HG02763 (cell line): ENCODE measurements around the gene ANKLE2.
"Not testable (repeated sequence)": the region's sequence is repeated elsewhere in the genome, so short reads cannot be mapped to it uniquely, and the experiment has no call there.

Experiments used
- ATAC-seq: cut with Tn5 transposase; IDR thresholded peaks from one replicate; pipeline ENCODE4 v1.9.1; 2021; ENCODE audit warnings: mild to moderate bottlenecking, moderate library complexity; ENCODE audit not compliant: unreplicated experiment

ANKLE2 gene

GRCh38 chr12:132695431-132695830 lies 66.2 kb downstream of the ANKLE2 start:
- no peak for ATAC-seq

DNA sequence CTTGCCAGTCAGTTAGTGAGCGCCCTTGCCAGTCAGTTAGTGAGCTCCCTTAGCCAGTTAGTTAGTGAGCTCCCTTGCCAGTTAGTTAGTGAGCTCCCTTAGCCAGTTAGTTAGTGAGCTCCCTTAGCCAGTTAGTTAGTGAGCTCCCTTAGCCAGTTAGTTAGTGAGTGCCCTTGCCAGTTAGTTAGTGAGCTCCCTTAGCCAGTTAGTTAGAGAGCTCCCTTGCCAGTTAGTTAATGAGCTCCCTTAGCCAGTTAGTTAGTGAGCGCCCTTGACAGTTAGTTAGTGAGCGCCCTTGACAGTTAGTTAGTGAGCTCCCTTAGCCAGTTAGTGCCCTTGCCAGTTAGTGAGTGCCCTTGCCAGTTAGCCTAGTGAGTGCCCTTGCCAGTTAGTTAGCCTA lies 66.7 kb downstream of the ANKLE2 start:
- not testable (repeated sequence) for ATAC-seq

DNA sequence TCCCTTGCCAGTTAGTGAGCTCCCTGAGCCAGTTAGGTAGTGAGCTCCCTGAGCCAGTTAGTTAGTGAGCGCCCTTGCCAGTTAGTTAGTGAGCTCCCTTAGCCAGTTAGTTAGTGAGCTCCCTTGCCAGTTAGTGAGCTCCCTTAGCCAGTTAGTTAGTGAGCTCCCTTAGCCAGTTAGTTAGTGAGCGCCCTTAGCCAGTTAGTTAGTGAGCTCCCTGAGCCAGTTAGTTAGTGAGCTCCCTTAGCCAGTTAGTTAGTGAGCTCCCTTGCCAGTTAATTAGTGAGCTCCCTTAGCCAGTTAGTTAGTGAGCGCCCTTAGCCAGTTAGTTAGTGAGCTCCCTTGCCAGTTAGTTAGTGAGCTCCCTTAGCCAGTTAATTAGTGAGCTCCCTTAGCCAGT lies 69.6 kb downstream of the ANKLE2 start:
- ATAC-seq, result not testable (repeated sequence)

GRCh38 chr12:132690112-132690511 lies 71.5 kb downstream of the ANKLE2 start:
- ATAC-seq, result no peak

DNA sequence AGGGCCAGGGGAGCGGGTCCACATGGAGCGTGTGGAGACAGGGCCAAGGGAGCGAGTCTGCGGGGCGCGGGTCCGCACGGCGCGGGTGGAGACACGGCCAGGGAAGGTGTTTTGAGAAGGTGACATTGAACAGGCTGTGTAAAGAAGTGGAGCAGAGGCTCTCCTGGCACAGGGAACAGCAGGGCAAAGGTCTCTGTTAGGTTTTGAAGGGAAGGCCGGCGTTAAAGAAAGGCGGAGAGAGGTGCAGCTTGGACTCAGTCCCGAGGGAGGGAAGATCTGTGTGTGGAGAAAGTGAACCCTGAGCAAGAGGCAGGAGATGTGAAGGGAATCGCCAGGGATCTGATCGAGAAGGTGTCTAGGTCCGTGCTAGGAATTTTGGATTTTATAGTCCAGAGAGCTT lies 72.4 kb downstream of the ANKLE2 start:
- no peak for ATAC-seq

DNA sequence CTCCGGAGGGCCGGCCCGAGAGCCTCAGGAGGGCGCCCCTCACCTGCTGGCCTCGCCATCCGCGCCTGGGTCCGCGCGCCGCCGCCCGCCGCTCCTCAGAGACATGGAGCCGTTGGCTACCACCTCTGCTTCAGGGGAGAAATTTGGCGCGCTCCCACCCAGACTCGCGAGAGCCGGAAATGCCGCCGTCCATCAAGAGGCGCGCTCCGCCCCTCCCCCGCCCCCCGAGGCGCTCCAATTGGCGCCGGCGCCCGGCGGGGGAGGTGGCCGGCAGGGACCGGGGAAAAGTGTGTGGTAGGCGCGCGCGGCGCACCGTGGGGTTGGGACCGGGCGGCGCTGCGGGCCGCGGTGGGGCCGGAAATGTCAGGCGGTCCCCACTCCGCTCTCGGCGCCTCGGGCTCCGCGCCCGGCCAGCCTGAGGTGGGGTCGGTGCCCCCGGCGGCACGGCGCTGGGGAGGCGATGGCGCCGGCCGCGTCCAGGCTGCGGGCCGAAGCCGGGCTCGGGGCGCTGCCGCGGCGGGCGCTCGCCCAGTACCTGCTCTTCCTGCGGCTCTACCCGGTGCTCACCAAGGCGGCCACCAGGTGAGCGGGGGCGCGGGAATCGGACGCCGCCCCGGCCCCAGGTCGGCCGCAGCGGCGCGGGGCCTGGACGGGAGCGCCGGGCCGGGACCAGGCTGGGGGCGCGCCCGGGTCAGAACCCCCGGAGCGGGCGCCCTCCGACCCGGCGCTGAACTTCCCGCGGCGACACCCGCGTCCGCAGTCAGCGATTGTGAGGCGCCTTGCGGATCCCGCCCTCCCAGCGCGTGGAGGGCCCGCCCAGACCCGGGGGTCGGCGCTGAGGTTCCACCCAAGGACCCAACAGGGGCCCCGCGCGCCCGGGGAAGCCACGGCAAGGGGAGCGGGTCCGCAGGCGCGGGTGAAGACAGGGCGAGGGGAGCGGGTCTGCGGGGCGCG lies 74.1 kb downstream of the ANKLE2 start, which contains the start of the genes POLE and PXMP2:
Gene POLE (minus strand): TSS at position 132 of the 954 bp plus-strand sequence. CDS start 27 bp downstream, at position 105.
Gene PXMP2 (plus strand): TSS at position 377 of the 954 bp plus-strand sequence. CDS start 84 bp downstream, at position 461.
- ATAC-seq, result peak; percentile 89

DNA sequence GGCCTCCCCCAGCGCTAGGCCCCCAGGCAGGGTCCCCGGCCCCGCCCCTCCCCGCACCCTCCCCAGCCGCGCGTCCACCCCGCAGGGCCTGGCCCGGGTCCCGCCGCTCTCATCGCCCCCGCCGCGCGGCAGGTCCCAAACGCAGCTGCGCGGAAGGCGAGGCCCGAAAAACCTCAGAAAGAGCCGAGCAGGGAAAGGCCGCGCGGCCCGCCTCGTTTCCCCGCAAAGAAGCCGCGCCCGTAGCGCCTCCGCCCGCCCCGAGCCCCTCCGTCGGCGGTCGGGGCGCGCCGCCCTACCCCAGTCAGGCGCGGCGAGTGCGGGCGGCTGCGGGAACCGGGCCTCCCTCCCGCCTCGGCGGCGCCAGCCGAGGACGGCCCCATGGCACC lies 74.8 kb downstream of the ANKLE2 start:
- ATAC-seq, result peak; percentile 17

DNA sequence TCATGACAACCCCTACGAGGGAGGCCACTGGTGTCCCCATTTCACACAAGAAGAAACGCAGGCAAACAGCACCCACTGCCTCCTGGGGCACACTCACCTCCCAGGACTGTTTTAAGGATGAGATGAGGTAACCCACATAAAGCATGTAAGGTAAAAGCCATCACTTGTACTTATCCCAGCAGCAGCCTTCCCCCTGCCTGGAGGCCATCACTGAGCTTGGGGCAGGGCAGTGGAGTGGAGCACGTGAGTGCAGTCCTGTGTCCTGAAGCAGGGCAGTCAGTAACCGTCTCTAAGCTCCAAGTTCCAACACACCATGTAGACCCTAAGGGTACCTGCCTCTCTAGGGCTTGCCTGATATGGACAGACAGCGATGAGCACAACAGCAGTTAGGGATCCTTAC lies 76.2 kb downstream of the ANKLE2 start:
- no peak for ATAC-seq

DNA sequence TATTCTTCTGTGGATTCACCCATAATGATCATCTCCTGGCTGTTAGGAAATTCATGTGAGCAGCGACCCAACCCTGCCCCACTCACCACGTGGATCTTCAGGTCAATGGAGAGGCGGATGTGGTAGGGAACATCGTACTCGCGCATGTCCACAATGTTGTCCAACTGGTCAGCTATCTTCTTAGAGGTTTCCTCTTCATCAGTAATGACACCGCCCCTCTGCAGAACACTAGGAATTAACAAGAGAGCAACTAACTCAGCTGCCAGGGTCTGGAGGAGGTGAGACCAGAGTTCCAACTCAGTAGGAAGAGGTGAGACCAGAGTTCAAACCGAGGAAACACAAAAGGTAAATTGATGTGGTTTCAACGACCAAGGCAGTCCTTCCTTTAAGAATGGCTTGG lies 84.1 kb downstream of the ANKLE2 start:
- ATAC-seq, result no peak

- ATAC-seq, result no peak
Observed at GRCh38 chr12:132675757-132676432, 85.7 kb downstream of the ANKLE2 start.
